Ovary (tissue), 1 donor: ENCODE results near the gene LRRC10.

Experiments
- EP300 ChIP-seq: sonication (generic); formaldehyde crosslinking; IDR thresholded peaks from one replicate; pipeline ENCODE4 v1.6.1; 2017; ENCODE audit warnings: antibody characterized with exemption
- POLR2A ChIP-seq: fragments of 450-650 bp; IDR thresholded peaks from one replicate; pipeline ENCODE4 v1.6.1; 2017; ENCODE audit warnings: antibody characterized with exemption, mild to moderate bottlenecking, moderate library complexity

- no peak for TF ChIP-seq POLR2A
- TF ChIP-seq EP300 = no peak
Measured at GRCh38 chr12:69595689-69596088, 15.0 kb downstream of the LRRC10 start.
